Sigmoid colon (tissue), 7 donors: ENCODE data around the gene CELA3A. TPM values are rescaled to one million over a fixed set of nuclear protein-coding genes. Genes with fewer than 3 reads are reported as not detected.
A peak's percentile ranks its signal among the peaks of the same experiment; 100 is the strongest.

ENCODE experiments used
- DNase-seq: peaks from one replicate; pipeline ENCODE4 v3.0.0-alpha.2; 2019
- H3K27ac ChIP-seq, 4 donors: fragments of 200-600 bp; sonication (generic); one replicate each; pipeline ENCODE4 v1.5.1; 2016 to 2019; ENCODE audit warnings: mild to moderate bottlenecking in 1 of 4
- H3K27me3 ChIP-seq, 3 donors: fragments of 200-600 bp; sonication (generic); one replicate each; pipeline ENCODE4 v1.5.1; 2019; ENCODE audit warnings: mild to moderate bottlenecking in 1 of 3
- H3K36me3 ChIP-seq, 4 donors: fragments of 200-600 bp; sonication (generic); one replicate each; pipeline ENCODE4 v1.5.1; 2016 to 2019
- H3K4me1 ChIP-seq, 4 donors: fragments of 200-600 bp; sonication (generic); one replicate each; pipeline ENCODE4 v1.5.1; 2017 to 2019
- H3K4me3 ChIP-seq, 4 donors: fragments of 200-600 bp; sonication (generic); one replicate each; pipeline ENCODE4 v1.5.1; 2017 to 2019; ENCODE audit warnings: mild to moderate bottlenecking in 2 of 4, moderate library complexity in 1 of 4
- H3K9me3 ChIP-seq, 4 donors: fragments of 200-600 bp in 3 of 4; sonication (generic) in 3 of 4; one replicate each; pipeline versions ENCODE4 v1.5.1 to v1.6.1; 2013 to 2019
- CTCF ChIP-seq, 4 experiments: fragments of 450-650 bp in 3 of 4; fragments of 200-600 bp in 1 of 4; IDR thresholded peaks; one replicate each; pipeline ENCODE4 v1.5.1; 2016 to 2019; ENCODE audit warnings: antibody characterized with exemption in 4 of 4, mild to moderate bottlenecking in 3 of 4, moderate library complexity in 2 of 4
- EP300 ChIP-seq, 4 donors: sonication (generic); formaldehyde crosslinking; IDR thresholded peaks; one replicate each; pipeline ENCODE4 v1.6.1; 2017; ENCODE audit warnings: antibody characterized with exemption in 4 of 4
- POLR2A ChIP-seq, 2 donors: fragments of 450-650 bp; IDR thresholded peaks; one replicate each; pipeline ENCODE4 v1.6.1; 2016; ENCODE audit warnings: antibody characterized with exemption in 2 of 2, mild to moderate bottlenecking in 2 of 2, moderate library complexity in 2 of 2
- POLR2AphosphoS5 ChIP-seq, 4 donors: sonication (generic); formaldehyde crosslinking; IDR thresholded peaks; one replicate each; pipeline ENCODE4 v1.6.1; 2017; ENCODE audit warnings: antibody characterized with exemption in 4 of 4
- whole genome bisulfite sequencing, 2 donors: extraction: QIAGEN DNeasy Blood & Tissue Kit; methylation state at CpG; one replicate each; pipeline ENCODE4 v1.1.7; 2013; 5-methylcytosine and 5-hydroxymethylcytosine counted together
- intact Hi-C: fragments of 100-400 bp; cut with DNase I; formaldehyde crosslinking; loops from one replicate; pipeline ENCODE4 v1.15.1; 2023
- polyA plus RNA-seq, 3 donors: library from polyadenylated mRNA; stranded (reverse); fragments of 200-250 nt; gene quantifications; one replicate each; pipeline ENCODE4 v1.2.3, GENCODE V29; 2013
- total RNA-seq, 4 donors: library from RNA; depleted of rRNA; stranded (reverse); fragments of >200 nt; gene quantifications; one replicate each; pipeline ENCODE4 v1.1.0, GENCODE V29; 2016
- donor health status: healthy with polysubstance abuse.
- donor health status: Bipolar disorder and iron deficiency.
- donor health status: healthy.

CELA3A gene
- total and polyA plus RNA-seq, 7 donors = 0.54 to 13.8 (median 6.0) TPM; not detected in 4

GRCh38 chr1:22050330-22050729 is 48.9 kb downstream of the CELA3A start:
- no peak overlapping the region for H3K4me3 ChIP-seq
- 96% methylated on average over 3 of the region's 3 CpGs for WGBS, 2 donors
- H3K4me1 ChIP-seq = peaks cover 0 to 18% (median 16%) of the 10 kb centered on the region in 4 donors
- DNase-seq = no peak
- TF ChIP-seq EP300 (IDR thresholded peaks at IDR 0.05) (no peak), POLR2AphosphoS5 (IDR thresholded peaks at IDR 0.05) (no peak), POLR2A (IDR thresholded peaks at IDR 0.05) (no peak), CTCF (IDR thresholded peaks at IDR 0.05) (no peak)
- intact Hi-C loops = no loop called here
- no peaks in the 10 kb centered on the region for H3K27me3 ChIP-seq
- no peaks in the 10 kb centered on the region for H3K36me3 ChIP-seq
- no peaks in the 10 kb centered on the region for H3K9me3 ChIP-seq
- no peak overlapping the region for H3K27ac ChIP-seq

- DNase-seq = no peak
- Histone ChIP-seq H3K4me1 (peaks cover 0 to 32% (median 30%) of the 10 kb centered on the region in 4 donors), H3K4me3 (no peak overlapping the region), H3K27ac (peak overlapping the region in 2 of 4 donors; percentile 99 to 100), H3K9me3 (no peaks in the 10 kb centered on the region), H3K27me3 (no peaks in the 10 kb centered on the region), H3K36me3 (no peaks in the 10 kb centered on the region)
- TF ChIP-seq POLR2A (IDR thresholded peaks at IDR 0.05) = no peak
- no peak for TF ChIP-seq EP300 (IDR thresholded peaks at IDR 0.05)
- no peak for TF ChIP-seq POLR2AphosphoS5 (IDR thresholded peaks at IDR 0.05)
- no peak for TF ChIP-seq CTCF (IDR thresholded peaks at IDR 0.05)
- intact Hi-C loops = loop anchor here (2.0 kb wide), 1 partner anchor 21 kb away; no protein-coding TSS in a partner anchor
- 86 to 92% methylated on average over 13 of the region's 13 CpGs for WGBS, 2 donors
These were observed 50.2 kb downstream of the CELA3A start for GRCh38 chr1:22051607-22052114.

GRCh38 chr1:22052115-22053016 is 50.9 kb downstream of the CELA3A start, which contains the start of gene CDC42:
CDC42 (plus strand) TSS chr1:22052709; CDS start chr1:22078479, 25,770 bp downstream.
- DNase-seq = peak; percentile 99
- intact Hi-C loops = loop anchor here (2.0 kb wide), 1 partner anchor 22 kb away; no protein-coding TSS in a partner anchor
- Histone ChIP-seq H3K9me3 (no peaks in the 10 kb centered on the region), H3K4me3 (peak within 1 kb of the TSS; percentile 90 to 96 (median 96)), H3K27me3 (no peaks in the 10 kb centered on the region), H3K27ac (peak within 1 kb of the TSS; percentile 95 to 100 (median 100)), H3K4me1 (peaks cover 0 to 39% (median 37%) of the 10 kb centered on the region in 4 donors), H3K36me3 (peaks cover 0 to under 1% (median 0%) of the 10 kb centered on the region in 4 donors)
- TF ChIP-seq EP300 (IDR thresholded peaks at IDR 0.05) (peak in 1 of 4 donors; percentile 59), POLR2A (IDR thresholded peaks at IDR 0.05) (peak; percentile 97 to 98), CTCF (IDR thresholded peaks at IDR 0.05) (no peak), POLR2AphosphoS5 (IDR thresholded peaks at IDR 0.05) (peak; percentile 99)
- WGBS, 2 donors = 13 to 16% methylated on average over 81 of the region's 81 CpGs

GRCh38 chr1:22053017-22053860 is 51.8 kb downstream of the CELA3A start:
- Histone ChIP-seq H3K27ac (peak overlapping the region; percentile 95 to 100 (median 100)), H3K4me3 (peak overlapping the region; percentile 90 to 96 (median 96)), H3K36me3 (peaks cover 0 to 9% (median 0%) of the 10 kb centered on the region in 4 donors), H3K4me1 (peaks cover 0 to 47% (median 44%) of the 10 kb centered on the region in 4 donors), H3K27me3 (no peaks in the 10 kb centered on the region), H3K9me3 (no peaks in the 10 kb centered on the region)
- peak in 3 of 4 donors; percentile 21 to 53 (median 35) for TF ChIP-seq POLR2AphosphoS5 (IDR thresholded peaks at IDR 0.05)
- TF ChIP-seq EP300 (IDR thresholded peaks at IDR 0.05) = no peak
- TF ChIP-seq CTCF (IDR thresholded peaks at IDR 0.05) = no peak
- WGBS, 2 donors = 0% methylated on average over 70 of the region's 70 CpGs
- intact Hi-C loops = loop anchor here (2.0 kb wide), 1 partner anchor 22 kb away; no protein-coding TSS in a partner anchor
- DNase-seq = peak; percentile 78
